HEK293 (cell line): Measurements from ENCODE around the gene OXSR1.

Source experiments
- CTCF ChIA-PET: fragments of 350-600 bp; formaldehyde crosslinking; extraction: SDS; loops from one replicate; lab custom pipeline; 2021; ENCODE audit warnings: antibody characterized with exemption; lab: Yijun Ruan, JAX
- POLR2A ChIA-PET: fragments of 300-600 bp; formaldehyde crosslinking; extraction: SDS; loops from one replicate; lab custom pipeline; 2020; ENCODE audit warnings: antibody characterized with exemption, inconsistent platforms; lab: Yijun Ruan, JAX
- H3K27ac ChIP-seq: fragments of 200-500 bp; sonication (Bioruptor generic); 2 replicates; pipeline ENCODE4 v1.5.1; 2014; ENCODE audit warnings: low read depth, low read length, control low read depth, inconsistent platforms; ENCODE audit errors: extremely low read depth
- H3K36me3 ChIP-seq, 2 experiments: fragments of 200-500 bp in 1 of 2; sonication (Bioruptor generic) in 1 of 2; 1 replicate in 1 of 2; 2 replicates in 1 of 2; pipeline ENCODE4 v1.5.1; 2014 to 2017; ENCODE audit warnings: inconsistent platforms in 2 of 2, low read length in 2 of 2; ENCODE audit not compliant: control insufficient read depth in 2 of 2, insufficient read depth in 1 of 2
- H3K4me1 ChIP-seq: fragments of 200-500 bp; sonication (Bioruptor generic); 2 replicates; pipeline ENCODE4 v1.5.1; 2014; ENCODE audit warnings: mild to moderate bottlenecking, low read length, inconsistent platforms; ENCODE audit not compliant: control insufficient read depth, insufficient read depth
- H3K4me3 ChIP-seq: 2 replicates; pipeline ENCODE4 v1.5.1; 2011; ENCODE audit warnings: low read depth, mild to moderate bottlenecking, control low read depth, low read length, moderate library complexity
- H3K9me3 ChIP-seq: fragments of 200-500 bp; sonication (Bioruptor generic); 2 replicates; pipeline ENCODE4 v1.5.1; 2014; ENCODE audit warnings: low read depth, low read length, inconsistent platforms; ENCODE audit not compliant: control insufficient read depth, insufficient read depth
- FEZF1 ChIP-seq: fragments of 450-650 bp; formaldehyde crosslinking; IDR thresholded peaks from 2 replicates; pipeline ENCODE4 v1.5.1; 2016; ENCODE audit warnings: missing biosample characterization, missing genetic modification characterization
- PRDM1 ChIP-seq: fragments of 450-650 bp; formaldehyde crosslinking; IDR thresholded peaks from 2 replicates; pipeline ENCODE4; 2016; ENCODE audit warnings: missing biosample characterization, missing genetic modification characterization
- SETDB1 ChIP-seq: IDR thresholded peaks from one replicate; pipeline ENCODE4 v1.6.1; 2017; ENCODE audit warnings: mild to moderate bottlenecking, low read length, moderate library complexity, mixed read lengths; ENCODE audit not compliant: insufficient read length
- SP3 ChIP-seq: fragments of 450-650 bp; formaldehyde crosslinking; IDR thresholded peaks from 2 replicates; pipeline ENCODE4 v1.5.1; 2016; ENCODE audit warnings: missing biosample characterization, missing genetic modification characterization
- ZBTB1 ChIP-seq: fragments of 450-650 bp; formaldehyde crosslinking; IDR thresholded peaks from 2 replicates; pipeline ENCODE4 v1.5.1; 2016; ENCODE audit warnings: missing biosample characterization, missing genetic modification characterization
- ZBTB48 ChIP-seq: fragments of 450-650 bp; formaldehyde crosslinking; IDR thresholded peaks from 2 replicates; pipeline ENCODE4 v1.5.1; 2016; ENCODE audit warnings: missing biosample characterization, missing genetic modification characterization
- ZFHX2 ChIP-seq: fragments of 450-650 bp; formaldehyde crosslinking; conservative IDR thresholded peaks from 2 replicates; pipeline ENCODE4 v1.5.1; 2016; ENCODE audit warnings: missing biosample characterization, missing genetic modification characterization
- ZFP3 ChIP-seq: fragments of 450-650 bp; formaldehyde crosslinking; IDR thresholded peaks from 2 replicates; pipeline ENCODE4 v1.5.1; 2016; ENCODE audit warnings: low read depth, missing biosample characterization, missing genetic modification characterization
- ZFP37 ChIP-seq: fragments of 450-650 bp; formaldehyde crosslinking; IDR thresholded peaks from 2 replicates; pipeline ENCODE4 v1.5.1; 2016; ENCODE audit warnings: missing biosample characterization, missing genetic modification characterization
- ZIC2 ChIP-seq: fragments of 450-650 bp; formaldehyde crosslinking; IDR thresholded peaks from 2 replicates; pipeline ENCODE4 v1.5.1; 2016; ENCODE audit warnings: missing biosample characterization, missing genetic modification characterization
- ZNF121 ChIP-seq: fragments of 450-650 bp; formaldehyde crosslinking; IDR thresholded peaks from 2 replicates; pipeline ENCODE4 v1.5.1; 2016; ENCODE audit warnings: missing biosample characterization, missing genetic modification characterization
- ZNF155 ChIP-seq: fragments of 450-650 bp; formaldehyde crosslinking; IDR thresholded peaks from 2 replicates; pipeline ENCODE4 v1.5.1; 2016; ENCODE audit warnings: missing biosample characterization, missing genetic modification characterization
- ZNF2 ChIP-seq: fragments of 450-650 bp; formaldehyde crosslinking; IDR thresholded peaks from 2 replicates; pipeline ENCODE4 v1.5.1; 2016; ENCODE audit warnings: missing biosample characterization, missing genetic modification characterization
- ZNF23 ChIP-seq: fragments of 450-650 bp; formaldehyde crosslinking; IDR thresholded peaks from 2 replicates; pipeline ENCODE4 v1.5.1; 2016; ENCODE audit warnings: missing biosample characterization, missing genetic modification characterization, borderline replicate concordance
- ZNF274 ChIP-seq, 2 experiments: fragments of 200-500 bp in 1 of 2; fragments of 450-650 bp in 1 of 2; sonication (Bioruptor generic) in 1 of 2; formaldehyde crosslinking in 1 of 2; IDR thresholded peaks; 2 replicates each; pipeline versions ENCODE4 v1.5.1 to v1.6.1; 2014 to 2016; ENCODE audit warnings: borderline replicate concordance in 1 of 2, inconsistent platforms in 1 of 2, low read length in 1 of 2, missing biosample characterization in 1 of 2, missing genetic modification characterization in 1 of 2
- ZNF544 ChIP-seq: fragments of 450-650 bp; formaldehyde crosslinking; IDR thresholded peaks from 2 replicates; pipeline ENCODE4 v1.5.0; 2017; ENCODE audit warnings: missing biosample characterization, missing genetic modification characterization
- ZNF555 ChIP-seq: fragments of 450-650 bp; formaldehyde crosslinking; conservative IDR thresholded peaks from 2 replicates; pipeline ENCODE4 v1.5.1; 2017; ENCODE audit warnings: missing biosample characterization, mild to moderate bottlenecking, missing genetic modification characterization, inconsistent platforms
- ZNF558 ChIP-seq: fragments of 450-650 bp; formaldehyde crosslinking; IDR thresholded peaks from 2 replicates; pipeline ENCODE4 v1.5.1; 2016; ENCODE audit warnings: missing biosample characterization, missing genetic modification characterization
- ZNF571 ChIP-seq: fragments of 450-650 bp; formaldehyde crosslinking; IDR thresholded peaks from 2 replicates; pipeline ENCODE4 v1.5.0; 2017; ENCODE audit warnings: missing biosample characterization, missing genetic modification characterization
- ZNF624 ChIP-seq: fragments of 450-650 bp; formaldehyde crosslinking; IDR thresholded peaks from 2 replicates; pipeline ENCODE4 v1.5.1; 2017; ENCODE audit warnings: missing biosample characterization, missing genetic modification characterization
- ZNF670 ChIP-seq: fragments of 450-650 bp; formaldehyde crosslinking; IDR thresholded peaks from 2 replicates; pipeline ENCODE4 v1.5.1; 2016; ENCODE audit warnings: missing biosample characterization, missing genetic modification characterization, low read depth
- ZNF776 ChIP-seq: fragments of 450-650 bp; formaldehyde crosslinking; IDR thresholded peaks from 2 replicates; pipeline ENCODE4 v1.5.0; 2017; ENCODE audit warnings: missing biosample characterization, missing genetic modification characterization, borderline replicate concordance
- ZNF837 ChIP-seq: fragments of 450-650 bp; formaldehyde crosslinking; IDR thresholded peaks from 2 replicates; pipeline ENCODE4 v1.5.1; 2016; ENCODE audit warnings: missing biosample characterization, missing genetic modification characterization
- ZSCAN23 ChIP-seq: fragments of 450-650 bp; formaldehyde crosslinking; IDR thresholded peaks from 2 replicates; pipeline ENCODE4 v1.5.1; 2016; ENCODE audit warnings: missing biosample characterization, missing genetic modification characterization
- TF ChIP-seq, protein P1 (sequence below): fragments of 450-650 bp; formaldehyde crosslinking; IDR thresholded peaks from 2 replicates; pipeline ENCODE4 v1.5.1; 2016; ENCODE audit warnings: missing biosample characterization, missing genetic modification characterization
- TF ChIP-seq, protein P2 (sequence below): fragments of 450-650 bp; formaldehyde crosslinking; conservative IDR thresholded peaks from 2 replicates; pipeline ENCODE4 v1.5.1; 2016; ENCODE audit warnings: low read depth, missing biosample characterization, missing genetic modification characterization

The OXSR1 gene

DNA sequence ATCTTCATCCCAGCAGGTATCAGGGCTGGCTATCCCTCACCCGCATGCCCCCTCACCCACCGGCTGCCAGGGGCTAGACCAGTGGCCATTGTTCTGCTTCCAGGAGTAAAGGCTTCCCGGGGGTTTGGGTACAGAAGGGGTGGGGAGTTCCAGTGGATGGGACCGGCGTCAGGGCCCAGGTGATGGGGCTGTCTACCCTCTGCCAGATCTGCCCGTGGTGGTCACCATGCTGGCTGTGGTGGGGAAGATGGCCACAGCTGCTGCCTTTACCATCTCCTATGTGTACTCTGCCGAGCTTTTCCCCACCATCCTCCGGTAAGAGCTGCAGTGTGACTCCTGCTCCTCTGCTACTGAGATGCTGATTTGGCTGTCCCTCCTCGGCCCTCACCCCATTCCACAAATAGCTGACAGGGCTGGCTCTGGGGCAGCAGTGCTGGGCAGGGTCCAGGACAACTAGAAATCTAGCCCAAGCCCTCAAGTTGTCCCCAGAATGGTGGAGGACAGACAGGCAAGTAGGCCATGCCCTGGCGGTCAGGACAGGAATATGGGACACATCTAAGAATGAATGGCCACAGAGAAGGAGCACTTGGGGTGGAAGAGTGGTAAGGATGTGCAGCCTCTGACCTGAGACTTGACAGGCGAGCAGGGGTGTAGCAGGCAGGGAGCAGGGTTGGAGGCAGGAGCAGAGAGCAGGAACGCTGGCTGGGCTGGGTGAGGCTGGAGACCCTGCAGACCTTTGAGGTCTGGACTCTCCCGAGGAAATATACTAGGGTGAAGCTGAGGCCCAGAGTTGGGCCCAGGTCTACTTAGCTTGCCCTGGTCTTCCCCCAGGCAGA lies 111.0 kb downstream of the OXSR1 start:
- no peak for TF ChIP-seq ZNF544
- TF ChIP-seq ZFP37 (tag by site-specific recombination), result no peak
- no peak for TF ChIP-seq ZNF155
- no peak for TF ChIP-seq PRDM1 (tag by site-specific recombination)
- no peak for TF ChIP-seq ZNF670 (tag by site-specific recombination)
- TF ChIP-seq ZNF624 (tag by site-specific recombination), result no peak
- TF ChIP-seq ZSCAN23 (tag by site-specific recombination), result no peak
- TF ChIP-seq ZBTB1, result no peak
- TF ChIP-seq ZNF558 (tag by site-specific recombination), result no peak
- no peak for TF ChIP-seq ZFP3 (tag by site-specific recombination)
- TF ChIP-seq SP3 (tag by site-specific recombination), result no peak
- no peak for TF ChIP-seq ZNF23 (tag by site-specific recombination)
- H3K4me1 ChIP-seq, result no peaks in the 10 kb centered on the region
- H3K9me3 ChIP-seq, result no peaks in the 10 kb centered on the region
- H3K36me3 ChIP-seq, result no peaks in the 10 kb centered on the region
- H3K4me3 ChIP-seq, result no peak overlapping the region
- POLR2A ChIA-PET, result no interaction called here
- no peak overlapping the region for H3K27ac ChIP-seq
- CTCF ChIA-PET, result no interaction called here

DNA sequence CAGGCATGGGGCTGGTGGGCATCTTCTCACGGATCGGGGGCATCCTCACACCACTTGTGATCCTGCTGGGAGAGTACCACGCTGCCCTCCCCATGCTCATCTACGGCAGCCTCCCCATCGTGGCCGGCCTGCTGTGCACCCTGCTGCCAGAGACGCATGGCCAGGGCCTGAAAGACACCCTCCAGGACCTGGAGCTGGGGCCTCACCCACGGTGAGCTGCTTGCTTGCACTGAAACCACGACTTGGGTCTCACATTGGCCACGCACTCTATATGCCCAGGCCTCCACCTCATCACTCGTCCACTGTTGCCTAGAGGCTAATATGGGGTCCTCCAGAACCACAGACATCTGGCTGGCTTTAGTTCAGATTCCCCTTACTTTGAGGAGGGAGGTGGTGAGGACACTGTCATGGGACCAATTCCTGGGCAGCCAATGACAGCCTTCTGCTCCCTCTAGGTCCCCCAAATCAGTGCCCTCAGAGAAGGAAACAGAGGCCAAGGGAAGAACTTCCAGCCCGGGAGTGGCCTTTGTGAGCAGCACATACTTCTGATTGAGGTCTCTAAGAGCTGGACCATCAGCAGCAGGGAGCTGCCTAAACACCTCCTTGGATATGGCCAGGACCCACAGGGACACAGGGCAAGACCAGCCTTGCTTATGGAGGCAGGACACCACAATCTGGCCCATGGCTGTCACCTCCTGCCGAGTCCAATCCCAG lies 111.7 kb downstream of the OXSR1 start:
- Histone ChIP-seq H3K9me3 (no peaks in the 10 kb centered on the region), H3K4me3 (no peak overlapping the region), H3K27ac (no peak overlapping the region), H3K36me3 (no peaks in the 10 kb centered on the region), H3K4me1 (no peaks in the 10 kb centered on the region)
- TF ChIP-seq ZNF274 (IDR thresholded peaks at IDR 0.05; ENCODE audit: low read length) (no peak), ZNF274 (tag by site-specific recombination; IDR thresholded peaks at IDR 0.05; ENCODE audit: borderline replicate concordance) (no peak), PRDM1 (tag by site-specific recombination) (no peak), ZIC2 (tag by site-specific recombination) (no peak), ZFHX2 (no peak), FEZF1 (tag by site-specific recombination) (no peak), ZNF121 (tag by site-specific recombination) (no peak), ZNF555 (tag by site-specific recombination) (no peak), ZNF837 (tag by site-specific recombination) (no peak), ZNF2 (tag by site-specific recombination) (no peak), SETDB1 (no peak), ZBTB48 (tag by site-specific recombination) (no peak), ZNF571 (tag by site-specific recombination) (no peak), ZSCAN23 (tag by site-specific recombination) (no peak), ZFP3 (tag by site-specific recombination) (no peak), ZNF776 (tag by site-specific recombination) (no peak)
- TF ChIP-seq, protein P1, sequence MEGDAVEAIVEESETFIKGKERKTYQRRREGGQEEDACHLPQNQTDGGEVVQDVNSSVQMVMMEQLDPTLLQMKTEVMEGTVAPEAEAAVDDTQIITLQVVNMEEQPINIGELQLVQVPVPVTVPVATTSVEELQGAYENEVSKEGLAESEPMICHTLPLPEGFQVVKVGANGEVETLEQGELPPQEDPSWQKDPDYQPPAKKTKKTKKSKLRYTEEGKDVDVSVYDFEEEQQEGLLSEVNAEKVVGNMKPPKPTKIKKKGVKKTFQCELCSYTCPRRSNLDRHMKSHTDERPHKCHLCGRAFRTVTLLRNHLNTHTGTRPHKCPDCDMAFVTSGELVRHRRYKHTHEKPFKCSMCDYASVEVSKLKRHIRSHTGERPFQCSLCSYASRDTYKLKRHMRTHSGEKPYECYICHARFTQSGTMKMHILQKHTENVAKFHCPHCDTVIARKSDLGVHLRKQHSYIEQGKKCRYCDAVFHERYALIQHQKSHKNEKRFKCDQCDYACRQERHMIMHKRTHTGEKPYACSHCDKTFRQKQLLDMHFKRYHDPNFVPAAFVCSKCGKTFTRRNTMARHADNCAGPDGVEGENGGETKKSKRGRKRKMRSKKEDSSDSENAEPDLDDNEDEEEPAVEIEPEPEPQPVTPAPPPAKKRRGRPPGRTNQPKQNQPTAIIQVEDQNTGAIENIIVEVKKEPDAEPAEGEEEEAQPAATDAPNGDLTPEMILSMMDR (tag by site-specific recombination), result no peak
- TF ChIP-seq, protein P2, sequence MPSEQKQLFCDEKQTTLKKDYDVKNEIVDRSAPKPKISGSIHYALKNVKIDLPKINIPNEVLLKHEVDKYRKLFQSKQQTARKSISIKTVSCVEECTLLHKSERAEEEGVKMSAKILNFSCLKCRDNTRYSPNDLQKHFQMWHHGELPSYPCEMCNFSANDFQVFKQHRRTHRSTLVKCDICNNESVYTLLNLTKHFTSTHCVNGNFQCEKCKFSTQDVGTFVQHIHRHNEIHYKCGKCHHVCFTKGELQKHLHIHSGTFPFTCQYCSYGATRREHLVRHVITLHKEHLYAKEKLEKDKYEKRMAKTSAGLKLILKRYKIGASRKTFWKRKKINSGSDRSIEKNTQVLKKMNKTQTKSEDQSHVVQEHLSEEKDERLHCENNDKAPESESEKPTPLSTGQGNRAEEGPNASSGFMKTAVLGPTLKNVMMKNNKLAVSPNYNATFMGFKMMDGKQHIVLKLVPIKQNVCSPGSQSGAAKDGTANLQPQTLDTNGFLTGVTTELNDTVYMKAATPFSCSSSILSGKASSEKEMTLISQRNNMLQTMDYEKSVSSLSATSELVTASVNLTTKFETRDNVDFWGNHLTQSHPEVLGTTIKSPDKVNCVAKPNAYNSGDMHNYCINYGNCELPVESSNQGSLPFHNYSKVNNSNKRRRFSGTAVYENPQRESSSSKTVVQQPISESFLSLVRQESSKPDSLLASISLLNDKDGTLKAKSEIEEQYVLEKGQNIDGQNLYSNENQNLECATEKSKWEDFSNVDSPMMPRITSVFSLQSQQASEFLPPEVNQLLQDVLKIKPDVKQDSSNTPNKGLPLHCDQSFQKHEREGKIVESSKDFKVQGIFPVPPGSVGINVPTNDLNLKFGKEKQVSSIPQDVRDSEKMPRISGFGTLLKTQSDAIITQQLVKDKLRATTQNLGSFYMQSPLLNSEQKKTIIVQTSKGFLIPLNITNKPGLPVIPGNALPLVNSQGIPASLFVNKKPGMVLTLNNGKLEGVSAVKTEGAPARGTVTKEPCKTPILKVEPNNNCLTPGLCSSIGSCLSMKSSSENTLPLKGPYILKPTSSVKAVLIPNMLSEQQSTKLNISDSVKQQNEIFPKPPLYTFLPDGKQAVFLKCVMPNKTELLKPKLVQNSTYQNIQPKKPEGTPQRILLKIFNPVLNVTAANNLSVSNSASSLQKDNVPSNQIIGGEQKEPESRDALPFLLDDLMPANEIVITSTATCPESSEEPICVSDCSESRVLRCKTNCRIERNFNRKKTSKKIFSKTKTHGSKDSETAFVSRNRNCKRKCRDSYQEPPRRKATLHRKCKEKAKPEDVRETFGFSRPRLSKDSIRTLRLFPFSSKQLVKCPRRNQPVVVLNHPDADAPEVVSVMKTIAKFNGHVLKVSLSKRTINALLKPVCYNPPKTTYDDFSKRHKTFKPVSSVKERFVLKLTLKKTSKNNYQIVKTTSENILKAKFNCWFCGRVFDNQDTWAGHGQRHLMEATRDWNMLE, result no peak
- CTCF ChIA-PET, result no interaction called here
- POLR2A ChIA-PET, result no interaction called here
